Activated CD8-positive, alpha-beta memory T cell treated with anti-CD3 and anti-CD28 coated beads for 1 hour (primary cell): ENCODE data around the gene ITIH5.
"Not testable (repeated sequence)": the region's sequence is repeated elsewhere in the genome, so short reads cannot be mapped to it uniquely, and the experiment has no call there.

Experiments
- DNase-seq, 2 donors: peaks; one replicate each; pipeline ENCODE4 v3.0.0-alpha.2; 2020; ENCODE audit warnings: low read depth in 1 of 2; ENCODE audit errors: extremely low read depth in 1 of 2

ITIH5 gene

DNA sequence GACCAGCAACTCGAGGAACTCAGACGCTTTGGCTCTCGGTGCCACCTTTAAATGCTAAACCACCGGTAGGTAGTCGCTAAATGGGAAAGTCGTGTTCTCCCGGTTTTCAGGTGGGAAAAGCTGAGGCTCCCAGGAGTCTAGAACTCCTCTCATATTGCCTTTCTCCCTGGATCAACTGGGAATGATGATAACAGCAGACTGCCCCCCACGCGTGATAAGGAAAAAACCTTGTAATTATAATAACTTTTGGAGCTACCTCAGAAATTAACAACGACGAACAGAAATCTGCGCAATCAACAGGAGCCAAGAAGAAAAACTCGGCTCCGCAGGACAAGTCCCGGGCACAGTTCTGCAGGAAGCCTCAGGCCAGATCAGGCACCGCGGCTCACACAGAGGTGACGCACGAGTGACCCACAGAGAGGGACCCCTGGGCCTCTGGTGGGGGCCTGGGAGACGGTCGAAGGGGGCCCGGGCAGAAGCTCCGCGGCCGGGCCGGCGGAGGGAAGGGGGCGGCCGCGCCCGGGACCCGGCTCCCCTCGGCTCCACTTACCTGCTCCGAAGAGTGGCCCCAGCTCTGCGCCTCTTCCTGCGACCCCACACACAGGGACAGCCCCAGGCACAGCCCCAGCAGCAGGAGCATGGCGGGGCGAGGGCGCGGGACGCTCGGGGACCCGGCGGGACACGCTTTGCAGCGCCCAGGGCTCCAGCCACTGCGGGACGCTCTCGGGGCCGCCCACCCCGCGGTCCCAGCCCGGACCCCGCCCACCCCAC is at the start of gene ITIH5:
Gene ITIH5 (minus strand): TSS at position 714 of the 771 bp plus-strand sequence. CDS start 74 bp downstream, at position 640.
- DNase-seq: no peak

DNA sequence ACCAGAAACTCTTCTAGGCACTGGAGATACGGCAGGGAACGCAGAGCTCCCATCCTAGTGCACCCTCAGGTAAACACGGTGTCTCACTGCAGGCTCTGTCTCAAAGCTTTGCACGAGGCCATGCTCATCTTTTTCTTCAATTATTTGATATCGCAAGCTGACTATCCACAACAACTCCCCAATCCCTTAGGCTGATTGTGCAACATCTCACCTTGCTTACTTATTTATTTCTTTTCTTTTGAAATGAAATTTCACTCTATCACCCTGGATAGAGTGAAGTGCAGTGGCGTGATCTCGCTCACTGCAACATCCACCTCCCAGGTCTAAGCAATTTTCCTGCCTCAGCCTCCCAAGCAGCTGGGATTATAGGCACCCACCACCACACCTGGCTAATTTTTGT is 48.7 kb upstream of the ITIH5 start:
- DNase-seq: no peak

DNA sequence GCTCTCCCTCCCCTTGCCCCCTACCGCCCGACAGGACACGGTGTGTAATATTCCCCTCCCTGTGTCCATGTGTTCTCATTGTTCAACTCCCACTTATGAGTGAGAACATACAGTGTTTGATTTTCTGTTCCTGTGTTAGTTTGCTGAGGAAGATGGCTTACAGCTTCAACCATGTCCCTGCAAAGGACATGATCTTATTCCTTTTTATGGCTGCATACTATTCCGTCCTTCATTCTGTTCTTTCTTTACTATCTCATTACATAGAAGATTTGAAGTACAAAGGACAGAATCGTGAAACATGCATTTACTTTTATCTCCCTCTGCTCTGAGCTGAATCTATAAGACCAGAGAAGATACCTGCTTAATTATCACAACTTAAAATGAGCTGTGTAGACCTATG is 44.3 kb upstream of the ITIH5 start:
- DNase-seq: not testable (repeated sequence)

DNA sequence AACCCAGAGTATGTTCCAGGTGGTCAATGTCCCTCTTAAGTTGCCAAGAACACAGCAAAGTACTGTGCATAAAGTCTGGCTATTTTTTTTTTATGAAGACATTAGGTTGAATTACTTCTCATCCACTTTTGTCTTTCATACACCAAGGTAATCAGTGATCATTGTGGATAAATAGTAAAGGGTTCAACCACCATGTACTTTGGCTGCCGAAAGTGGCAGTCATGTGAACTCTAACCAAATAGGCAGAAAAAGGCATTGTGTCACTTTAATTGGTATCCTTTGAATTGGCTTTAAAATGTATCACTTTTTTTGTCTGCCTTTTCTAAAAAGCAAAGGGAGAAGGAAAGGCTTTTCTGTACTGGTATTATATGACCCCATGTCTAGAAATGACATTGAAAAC is 43.7 kb upstream of the ITIH5 start:
- no peak for DNase-seq

DNA sequence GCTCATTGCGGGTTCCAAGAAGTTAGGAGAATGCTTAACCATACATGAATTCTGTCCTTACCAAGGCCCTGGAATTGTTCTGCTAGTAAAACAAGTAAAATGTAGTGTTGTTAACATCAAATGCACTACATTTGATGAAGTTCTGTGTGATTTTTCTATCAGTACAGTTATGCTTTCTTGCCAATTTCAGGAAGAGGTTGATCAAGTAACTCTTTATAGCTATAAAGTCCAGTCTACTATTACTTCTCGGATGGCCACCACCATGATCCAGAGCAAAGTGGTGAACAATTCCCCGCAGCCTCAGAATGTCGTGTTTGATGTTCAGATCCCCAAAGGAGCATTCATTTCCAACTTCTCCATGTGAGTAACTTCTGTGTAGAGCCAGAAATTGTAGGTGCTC is 42.1 kb upstream of the ITIH5 start:
- DNase-seq: no peak

DNA sequence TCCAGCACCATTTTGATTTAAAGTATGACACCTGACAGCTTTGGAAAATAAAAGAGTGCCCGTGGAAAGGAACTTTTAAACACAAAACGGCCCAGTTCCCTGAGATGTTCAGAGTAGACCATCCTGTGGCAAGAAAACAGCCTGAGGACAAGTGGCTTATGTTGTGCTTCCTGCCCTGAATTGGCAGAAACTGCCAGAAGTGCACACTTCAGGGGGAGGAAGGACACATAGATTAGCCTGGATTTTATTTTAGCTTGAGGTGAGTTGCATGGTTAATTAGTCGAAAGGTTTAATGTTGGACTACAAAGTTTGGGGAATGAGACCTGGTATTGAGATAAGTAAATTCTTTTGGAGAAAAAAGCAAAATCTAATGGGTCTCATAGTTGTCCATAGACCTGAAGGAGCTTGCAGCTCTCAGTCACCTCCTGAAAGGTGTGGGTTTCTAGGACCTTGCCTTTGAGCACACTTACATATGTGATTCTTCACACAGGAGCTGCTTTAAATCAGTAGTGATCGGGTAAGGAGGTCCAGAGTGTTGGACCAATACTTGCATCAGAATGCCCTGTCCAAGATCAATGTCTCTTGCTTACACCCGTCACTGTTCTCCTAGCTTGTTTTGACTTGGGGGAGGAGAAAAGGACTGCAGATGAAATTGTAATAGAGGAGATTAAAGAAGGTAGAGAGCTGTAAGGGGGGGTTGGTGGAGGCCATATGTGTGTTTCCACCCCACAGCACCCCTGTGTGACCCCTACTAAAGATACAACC is 41.3 kb upstream of the ITIH5 start:
- no peak for DNase-seq

DNA sequence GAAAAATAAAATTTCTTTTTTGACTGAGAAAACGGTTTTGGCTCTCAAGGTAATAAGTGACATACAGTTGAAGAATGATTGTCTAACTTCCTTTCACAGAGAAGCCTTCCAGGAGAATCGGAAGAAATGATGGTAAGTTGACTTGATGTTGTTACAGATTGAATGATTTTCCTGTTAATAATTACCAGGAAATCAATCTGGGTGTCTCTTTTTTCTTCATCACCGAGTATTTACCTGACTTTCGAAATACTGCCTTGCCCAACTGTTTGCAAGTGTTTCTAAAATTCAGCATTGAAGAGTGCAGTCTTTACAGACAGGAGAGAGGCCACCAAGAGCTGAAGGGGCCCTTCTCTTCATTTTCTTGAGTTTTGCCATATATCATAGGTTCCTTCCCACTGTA is 40.3 kb upstream of the ITIH5 start:
- no peak for DNase-seq

DNA sequence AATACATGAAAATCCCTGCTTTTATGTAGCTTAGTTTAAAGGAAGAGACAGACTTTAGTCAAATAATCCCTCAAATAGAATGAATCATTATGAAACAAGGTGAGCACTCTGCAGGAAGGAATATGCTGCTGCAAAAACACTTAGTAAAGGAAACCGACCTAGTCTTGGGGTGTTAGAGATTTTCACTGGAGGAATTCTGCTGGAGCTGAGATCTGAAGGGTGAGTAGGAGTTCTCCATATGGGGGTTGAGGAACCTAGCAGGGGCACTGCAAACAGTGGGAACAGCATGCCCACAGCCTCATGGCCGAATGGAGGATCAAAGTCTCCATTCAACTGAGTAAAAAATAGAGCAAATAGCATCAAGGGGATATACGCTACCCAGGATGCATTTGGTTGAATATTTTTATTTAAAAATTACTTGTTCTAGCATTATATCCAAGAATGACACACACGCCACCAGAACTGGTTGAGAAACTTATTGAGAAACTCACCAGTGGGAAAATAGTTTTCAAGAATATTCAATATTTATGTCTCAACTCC is 39.8 kb upstream of the ITIH5 start:
- DNase-seq: no peak

DNA sequence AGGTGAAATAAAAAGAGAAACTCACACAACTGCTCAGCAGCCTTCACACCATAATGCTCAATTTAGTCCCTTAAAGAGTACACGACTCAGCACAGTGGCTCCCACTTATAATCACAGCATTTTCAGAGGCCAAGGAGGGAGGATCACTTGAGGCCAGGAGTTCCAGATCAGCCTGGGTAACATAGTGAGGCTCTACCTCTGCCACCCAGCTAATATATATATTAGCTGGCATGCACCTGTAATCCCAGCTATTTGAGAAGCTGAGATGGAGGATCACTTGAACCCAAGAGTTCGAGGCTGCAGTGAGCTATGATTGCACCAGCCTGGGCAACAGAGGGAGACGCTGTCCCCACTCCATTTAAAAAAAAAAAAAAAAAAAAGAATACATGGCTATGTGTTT is 38.6 kb upstream of the ITIH5 start:
- DNase-seq: no peak

DNA sequence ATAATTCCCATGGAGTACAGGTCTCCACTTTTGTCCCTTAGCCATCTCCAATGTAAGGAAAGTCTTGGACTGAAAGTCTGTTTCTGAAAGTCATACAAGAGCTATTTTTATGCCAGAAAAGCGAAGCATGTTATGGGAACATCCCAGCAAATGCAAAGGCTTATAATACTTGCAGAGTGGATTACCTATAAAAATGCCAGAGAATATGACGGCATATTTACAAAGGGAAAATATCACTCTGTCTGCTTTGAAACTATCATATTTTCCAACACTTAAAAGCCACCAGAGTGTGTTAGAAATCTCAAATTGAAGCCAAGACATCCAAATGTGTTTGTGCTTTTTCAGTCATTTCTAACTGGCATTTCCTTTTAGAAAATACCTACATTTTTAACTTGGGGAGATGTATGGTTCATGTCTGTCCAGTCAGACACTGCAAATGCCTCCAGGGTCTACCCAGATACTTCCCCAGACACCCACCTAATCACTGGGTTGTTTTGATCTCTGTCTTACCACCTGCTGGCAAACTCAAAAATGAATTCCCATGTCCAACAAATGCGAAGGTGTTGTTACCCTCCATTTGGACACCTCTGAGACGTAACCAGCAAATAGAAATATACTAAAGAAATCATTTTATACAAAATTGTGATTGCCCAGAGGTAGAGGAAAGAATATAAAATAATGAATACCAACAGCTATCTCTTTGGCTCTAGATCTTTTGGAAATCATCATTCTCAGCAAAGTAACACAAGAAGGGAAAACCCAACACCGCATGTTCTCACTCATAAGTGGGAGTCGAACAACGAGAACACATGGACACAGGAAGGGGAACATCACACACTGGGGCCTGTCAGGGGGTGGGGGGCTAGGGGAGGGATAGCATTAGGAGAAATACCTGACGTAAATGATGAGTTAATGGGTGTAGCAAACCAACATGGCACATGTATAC is 37.6 kb upstream of the ITIH5 start:
- no peak for DNase-seq

DNA sequence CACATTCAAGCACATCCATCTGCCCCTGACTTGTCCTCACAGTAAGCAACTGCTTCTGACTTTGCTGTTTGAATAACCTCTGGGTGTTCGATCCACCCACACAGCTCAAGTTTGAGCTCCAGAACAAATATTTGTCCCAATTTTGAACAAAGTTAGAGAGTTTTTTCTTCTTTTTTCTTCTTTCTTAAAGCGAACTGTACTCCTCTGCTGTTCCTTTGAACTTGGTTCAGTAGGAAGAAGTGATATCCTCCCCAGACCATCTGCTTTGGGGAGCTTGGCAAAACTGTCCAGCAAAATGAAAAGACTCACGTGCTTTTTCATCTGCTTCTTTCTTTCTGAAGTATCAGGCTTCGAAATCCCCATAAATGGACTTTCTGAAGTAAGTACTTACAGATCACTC is 36.4 kb upstream of the ITIH5 start, which contains the start of gene ITIH2:
Gene ITIH2 (plus strand): TSS at position 177 of the 400 bp plus-strand sequence. CDS start 119 bp downstream, at position 296.
- no peak for DNase-seq

DNA sequence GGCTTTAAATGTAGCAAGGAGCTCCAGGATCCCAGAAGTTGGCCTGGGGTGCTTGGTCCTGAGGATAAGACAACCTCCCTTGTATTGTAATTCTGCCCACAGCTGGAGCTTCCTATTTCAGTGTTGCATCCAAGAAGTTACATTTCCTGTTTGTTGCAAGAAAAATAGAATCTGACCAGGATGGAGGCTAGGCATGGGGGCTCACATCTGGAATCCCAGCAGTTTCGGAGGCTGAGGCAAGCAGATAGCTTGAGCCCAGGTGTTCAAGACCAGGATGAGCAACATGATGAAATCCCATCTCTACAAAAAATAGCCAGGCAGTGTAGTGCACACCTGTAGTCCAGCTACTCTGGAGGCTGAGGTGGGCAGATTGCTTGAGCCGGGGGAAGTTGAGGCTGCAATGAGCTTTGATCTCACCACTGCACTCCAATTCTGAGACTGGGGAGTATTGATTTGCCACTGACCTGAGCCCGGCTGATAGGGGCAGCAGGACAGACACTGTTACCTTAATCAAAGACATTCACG is 35.6 kb upstream of the ITIH5 start:
- no peak for DNase-seq

DNA sequence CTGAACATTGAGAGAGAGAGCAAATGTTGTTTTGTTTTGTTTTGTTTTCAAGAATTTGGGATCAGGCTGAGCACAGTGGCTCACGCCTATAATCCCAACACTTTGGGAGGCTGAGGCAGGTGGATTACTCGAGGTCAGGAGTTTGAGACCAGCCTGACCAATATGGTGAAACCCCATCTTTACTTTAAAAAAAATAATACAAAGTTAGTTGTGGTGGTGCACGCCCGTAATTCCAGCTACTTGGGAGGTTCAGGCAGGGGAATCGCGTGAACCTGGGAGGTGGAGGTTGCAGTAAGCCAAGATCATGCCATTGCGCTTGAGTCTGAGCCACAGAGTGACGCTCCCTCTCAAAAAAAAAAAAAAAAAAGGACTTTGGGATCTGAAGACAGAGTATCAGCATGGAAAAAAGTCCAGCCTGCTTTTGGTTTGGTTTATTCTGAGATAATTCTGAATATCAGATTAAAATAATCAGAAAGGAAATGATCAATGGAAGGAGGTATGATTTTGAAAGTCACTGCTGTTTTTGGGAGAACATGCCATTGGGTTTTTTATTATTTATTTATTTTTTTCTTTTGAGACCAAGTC is 34.5 kb upstream of the ITIH5 start:
- DNase-seq: no peak

DNA sequence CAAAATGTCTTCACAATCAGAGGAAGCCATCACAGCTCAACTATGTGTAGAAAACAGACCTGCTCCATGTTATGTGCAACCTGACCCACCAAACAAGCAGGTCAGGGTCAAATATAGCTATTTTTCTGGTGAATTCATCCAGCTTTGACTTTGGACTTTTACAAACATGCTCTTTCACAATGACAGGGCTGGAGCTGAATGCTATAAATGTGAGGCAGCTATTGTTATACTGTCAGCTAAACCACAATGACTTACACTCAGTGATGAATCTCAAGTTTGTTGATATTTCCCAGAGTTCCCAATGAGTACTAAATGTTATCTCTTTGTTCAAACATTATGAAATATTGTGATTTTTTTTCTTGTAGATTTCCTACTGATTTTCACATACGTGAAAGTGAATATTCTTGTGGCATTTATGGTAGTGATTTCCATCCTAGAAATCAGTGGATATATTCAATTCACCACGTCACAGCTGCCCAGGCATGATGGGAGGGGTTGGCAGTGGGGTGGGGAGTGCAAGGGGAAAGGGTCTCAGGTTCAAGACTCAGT is 33.9 kb upstream of the ITIH5 start:
- no peak for DNase-seq

DNA sequence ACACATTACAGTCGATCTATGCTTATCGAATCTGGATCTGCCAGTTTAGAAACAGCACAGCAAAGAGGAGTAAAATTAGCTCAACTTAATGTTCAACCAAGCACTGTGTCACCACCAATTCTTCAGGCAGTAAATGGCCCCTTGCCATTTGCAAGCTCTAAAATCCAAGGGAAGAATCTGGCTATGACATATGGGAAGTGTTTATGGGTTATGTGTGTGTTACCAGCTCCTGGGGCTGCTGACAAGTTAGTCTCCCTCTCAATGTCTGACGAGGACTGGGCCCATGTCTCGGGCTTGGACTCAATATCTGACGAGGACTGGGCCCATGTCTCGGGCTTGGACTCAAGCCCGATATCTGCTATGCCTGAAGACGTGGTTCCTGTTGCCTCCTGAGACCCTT is 30.7 kb upstream of the ITIH5 start:
- no peak for DNase-seq

DNA sequence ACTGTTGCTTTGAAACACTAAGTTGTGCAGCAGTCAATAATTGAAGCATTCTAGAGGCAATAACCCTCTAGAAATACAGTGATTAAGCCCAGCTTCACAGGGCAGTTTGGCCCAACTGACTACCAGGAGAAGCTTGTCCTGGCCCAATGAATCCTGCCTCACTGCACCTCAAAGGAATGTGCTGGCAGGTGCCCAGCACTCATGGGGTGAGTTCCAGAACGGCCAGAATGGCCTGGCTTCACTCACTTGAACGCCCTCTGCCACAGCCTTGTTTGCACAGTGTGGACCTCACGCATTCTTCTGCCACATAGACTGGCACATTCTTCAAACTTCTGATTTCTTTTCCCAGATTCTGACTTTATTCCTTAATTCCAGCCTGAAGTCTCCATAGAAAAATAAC is 29.8 kb upstream of the ITIH5 start:
- no peak for DNase-seq

DNA sequence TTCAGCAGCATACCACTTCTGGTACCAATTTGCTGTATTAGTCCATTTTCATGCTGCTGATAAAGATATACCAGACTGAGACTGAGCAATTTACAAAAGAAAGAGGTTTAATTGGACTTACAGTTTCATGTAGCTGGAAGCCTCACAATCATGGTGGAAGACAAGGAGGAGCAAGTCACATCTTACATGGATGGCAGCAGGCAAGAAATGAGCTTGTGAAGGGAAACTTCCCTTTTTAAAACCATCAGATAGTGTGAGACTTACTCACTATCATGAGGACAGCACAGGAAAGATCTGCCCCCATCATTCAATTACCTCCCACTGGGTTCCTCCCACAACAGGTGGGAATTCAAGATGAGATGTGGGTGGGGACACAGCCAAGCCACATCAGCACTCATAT is 26.4 kb upstream of the ITIH5 start:
- not testable (repeated sequence) for DNase-seq

DNA sequence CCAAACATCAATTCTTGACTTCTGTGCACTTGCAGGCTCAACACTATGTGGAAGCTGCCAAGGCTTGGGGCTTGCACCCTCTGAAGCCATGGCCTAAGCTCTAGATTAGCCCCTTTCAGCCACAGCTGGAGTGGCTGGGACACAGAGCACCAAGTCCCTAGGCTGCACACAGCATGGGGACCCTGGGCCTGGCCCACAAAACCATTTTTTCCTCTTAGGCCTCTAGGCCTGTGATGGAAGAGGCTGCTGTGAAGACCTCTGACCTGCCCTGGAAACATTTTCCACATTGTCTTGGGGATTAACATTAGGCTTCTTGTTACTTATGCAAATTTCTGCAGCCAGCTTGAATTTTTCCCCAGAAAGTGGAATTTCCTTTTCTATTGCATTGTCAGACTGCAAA is 25.6 kb upstream of the ITIH5 start:
- not testable (repeated sequence) for DNase-seq

DNA sequence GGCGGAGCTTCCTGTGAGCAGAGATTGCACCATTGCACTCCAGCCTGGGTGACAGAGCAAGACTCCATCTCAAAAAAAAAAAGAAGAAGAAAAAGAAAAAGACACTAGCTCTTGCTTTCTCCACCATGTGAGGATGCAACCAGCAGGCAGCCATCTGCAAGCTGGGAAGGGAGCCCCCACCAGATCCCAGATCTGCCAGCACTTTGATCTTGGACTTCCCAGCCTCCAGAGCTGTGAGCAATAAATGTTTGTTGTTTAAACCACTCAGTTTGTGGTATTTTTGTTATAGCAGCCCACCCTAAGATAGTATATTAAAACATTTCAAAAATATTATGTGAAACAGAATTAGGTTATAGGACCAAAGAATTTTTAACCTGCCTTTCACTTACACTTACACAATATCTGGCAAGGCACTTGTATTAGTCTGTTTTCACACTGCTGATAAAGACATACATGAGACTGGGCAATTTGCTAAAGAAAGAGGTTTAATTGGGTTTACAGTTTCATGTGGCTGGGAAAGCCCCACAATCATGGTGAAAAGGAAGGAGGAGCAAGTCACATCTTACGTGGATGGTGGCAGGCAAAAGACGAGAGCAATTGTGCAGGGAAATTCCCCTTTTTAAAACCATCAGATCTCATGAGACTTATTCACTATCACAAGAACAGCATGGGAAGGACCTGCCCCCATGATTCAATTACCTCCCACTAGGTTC is 24.3 kb upstream of the ITIH5 start:
- not testable (repeated sequence) for DNase-seq
